GM19324 (cell line): ENCODE results near the gene HADH.
"Not testable (repeated sequence)": the region's sequence is repeated elsewhere in the genome, so short reads cannot be mapped to it uniquely, and the experiment has no call there.

ENCODE experiments used
- ATAC-seq: cut with Tn5 transposase; IDR thresholded peaks from one replicate; pipeline ENCODE4 v1.9.1; 2021; ENCODE audit warnings: mild to moderate bottlenecking, moderate library complexity; ENCODE audit not compliant: unreplicated experiment, low FRiP score

HADH gene

GRCh38 chr4:107993969-107994368, 4.3 kb downstream of the HADH start:
- peak; percentile 27 for ATAC-seq

- ATAC-seq, result no peak
Measured at GRCh38 chr4:107994894-107995293, 5.2 kb downstream of the HADH start.

- ATAC-seq, result no peak
Measured at GRCh38 chr4:107996949-107997788, 7.5 kb downstream of the HADH start.

- no peak for ATAC-seq
Measured at GRCh38 chr4:107997794-107998193, 8.1 kb downstream of the HADH start.

GRCh38 chr4:107999932-108000539, 10.3 kb downstream of the HADH start:
- no peak for ATAC-seq

- ATAC-seq, result no peak
Measured at GRCh38 chr4:108001540-108002135, 11.9 kb downstream of the HADH start.

- no peak for ATAC-seq
Measured at GRCh38 chr4:108003982-108004515, 14.4 kb downstream of the HADH start.

- ATAC-seq, result no peak
Measured at GRCh38 chr4:108004646-108005045, 15.0 kb downstream of the HADH start.

GRCh38 chr4:108005807-108006206, 16.1 kb downstream of the HADH start:
- no peak for ATAC-seq

- ATAC-seq, result no peak
Measured at GRCh38 chr4:108006361-108006760, 16.7 kb downstream of the HADH start.

GRCh38 chr4:108007984-108008383, 18.3 kb downstream of the HADH start:
- ATAC-seq, result no peak

- no peak for ATAC-seq
Measured at GRCh38 chr4:108008721-108009120, 19.0 kb downstream of the HADH start.

- no peak for ATAC-seq
Measured at GRCh38 chr4:108010167-108010566, 20.5 kb downstream of the HADH start.

GRCh38 chr4:108012382-108012781, 22.7 kb downstream of the HADH start:
- ATAC-seq, result not testable (repeated sequence)

GRCh38 chr4:108013327-108013726, 23.6 kb downstream of the HADH start:
- ATAC-seq, result no peak

- ATAC-seq, result no peak
Measured at GRCh38 chr4:108013955-108014354, 24.3 kb downstream of the HADH start.

GRCh38 chr4:108018040-108018883, 28.6 kb downstream of the HADH start:
- no peak for ATAC-seq

- no peak for ATAC-seq
Measured at GRCh38 chr4:108018884-108019187, 29.1 kb downstream of the HADH start.

GRCh38 chr4:108024085-108024877, 34.6 kb downstream of the HADH start:
- no peak for ATAC-seq

- no peak for ATAC-seq
Measured at GRCh38 chr4:108024878-108025165, 35.1 kb downstream of the HADH start.
